GM12891 (cell line): Measurements from ENCODE around the gene PCDHGC3.

Source experiments
- DNase-seq: peaks from one replicate; pipeline ENCODE4 v3.0.0; 2011; ENCODE audit warnings: low spot score; ENCODE audit not compliant: insufficient read length
- FAIRE-seq: peaks from 2 replicates; lab custom pipeline; 2011; peaks lifted over from hg19 to GRCh38; lab: Jason Lieb, UNC
- PAX5 ChIP-seq: IDR thresholded peaks from 2 replicates; pipeline ENCODE4 v1.6.1; 2011; ENCODE audit warnings: low read length, moderate library complexity, mild to moderate bottlenecking; ENCODE audit not compliant: insufficient read depth, severe bottlenecking
- POLR2A ChIP-seq: IDR thresholded peaks from 2 replicates; pipeline ENCODE4 v1.6.1; 2011; ENCODE audit warnings: low read depth, low read length, control low read depth
- POLR2AphosphoS5 ChIP-seq: IDR thresholded peaks from 2 replicates; pipeline ENCODE4 v1.6.1; 2011; ENCODE audit warnings: low read depth, low read length, control low read depth
- POU2F2 ChIP-seq: IDR thresholded peaks from 2 replicates; pipeline ENCODE4 v1.6.1; 2011; ENCODE audit warnings: low read depth, mild to moderate bottlenecking, control low read depth, low read length, moderate library complexity
- SPI1 ChIP-seq: IDR thresholded peaks from 2 replicates; pipeline ENCODE4 v1.6.1; 2011; ENCODE audit warnings: low read depth, low read length, control low read depth
- TAF1 ChIP-seq: IDR thresholded peaks from 2 replicates; pipeline ENCODE4 v1.6.1; 2011; ENCODE audit warnings: low read depth, low read length, control low read depth

The PCDHGC3 gene

DNA sequence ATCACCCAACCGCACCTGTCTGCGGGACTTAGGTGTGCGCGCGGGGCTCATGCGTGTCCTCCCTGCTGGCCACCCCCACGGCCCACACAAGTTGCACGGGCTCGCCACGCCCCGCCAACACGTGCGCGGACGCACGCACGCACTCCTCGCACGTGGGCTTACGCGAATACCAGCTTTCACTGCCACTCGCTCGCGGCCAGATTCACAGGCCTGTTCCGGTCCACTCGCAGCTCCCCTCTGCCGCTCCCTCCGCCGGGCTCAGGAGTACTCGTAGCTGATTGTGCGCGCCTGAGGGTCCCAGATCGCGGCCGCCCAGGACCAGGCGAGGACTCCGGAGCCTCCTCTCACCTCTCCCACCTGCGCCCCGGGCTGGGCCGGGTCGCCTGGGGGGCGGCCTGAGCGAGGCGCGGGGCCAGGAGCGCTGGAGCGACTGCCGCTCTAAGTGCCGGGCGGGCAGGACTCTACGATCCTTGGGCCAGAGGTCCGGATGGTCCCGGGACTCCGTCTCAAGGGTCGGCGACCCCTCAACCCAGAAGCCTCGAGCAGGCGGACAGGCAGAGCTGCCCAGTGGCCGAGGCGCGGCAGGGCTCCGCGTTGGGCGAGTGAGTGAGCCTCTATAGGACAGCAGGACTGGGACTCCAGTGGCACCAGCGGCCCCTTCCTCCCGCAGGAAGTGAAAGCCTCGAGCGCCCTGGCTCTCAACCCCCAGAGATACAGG, 16.6 kb downstream of the PCDHGC3 start:
- FAIRE-seq, result peak; percentile 97
- DNase-seq, result no peak
- TF ChIP-seq SPI1 (peak; percentile 50; the same call in 1 of the 2 replicates), TAF1 (no peak)

- FAIRE-seq (no peak), DNase-seq (no peak)
- TF ChIP-seq POLR2AphosphoS5 (no peak), POU2F2 (no peak)
Measured at GRCh38 chr5:141493500-141494422, 18.0 kb downstream of the PCDHGC3 start.

DNA sequence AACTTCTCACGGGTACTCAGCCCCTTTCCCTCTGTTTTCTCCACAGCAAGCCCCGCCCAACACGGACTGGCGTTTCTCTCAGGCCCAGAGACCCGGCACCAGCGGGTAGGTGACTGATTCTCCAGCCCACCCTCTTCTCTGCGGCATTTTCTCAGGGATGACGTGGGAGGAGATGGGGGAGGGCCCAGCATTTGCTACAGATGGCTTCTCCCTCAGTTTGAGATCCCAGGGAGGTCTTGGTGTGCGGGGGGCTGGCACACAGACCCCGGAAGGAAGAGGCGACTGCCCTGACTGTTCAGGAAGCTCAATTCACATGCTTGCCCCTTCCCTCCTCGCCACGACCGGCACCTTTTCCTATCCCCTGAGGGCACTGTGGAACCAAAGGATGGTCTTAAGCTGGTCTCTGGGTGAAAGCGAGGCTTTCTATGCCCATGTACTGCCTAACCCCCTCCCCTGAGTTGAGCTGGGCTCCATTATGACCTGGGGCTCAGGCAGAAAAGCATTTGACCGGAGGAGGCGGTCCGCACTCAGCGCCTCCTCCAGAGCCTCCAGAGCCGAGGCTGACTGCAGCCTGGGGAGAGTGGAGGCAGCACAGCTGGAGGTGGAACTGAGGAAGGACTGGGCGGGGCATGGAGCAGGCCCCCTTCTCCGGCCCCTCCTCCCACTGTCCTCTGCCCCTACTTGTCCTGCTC, 19.1 kb downstream of the PCDHGC3 start:
- no peak for TF ChIP-seq SPI1
- TF ChIP-seq PAX5, result no peak
- TF ChIP-seq TAF1, result no peak
- no peak for TF ChIP-seq POLR2A
- no peak for TF ChIP-seq POU2F2
- no peak for TF ChIP-seq POLR2AphosphoS5
- DNase-seq, result no peak

GRCh38 chr5:141495453-141495811, 19.7 kb downstream of the PCDHGC3 start:
- DNase-seq (no peak), FAIRE-seq (no peak)
- TF ChIP-seq POLR2AphosphoS5 (no peak), POU2F2 (no peak), POLR2A (no peak), TAF1 (no peak), PAX5 (no peak), SPI1 (no peak)

More for the DNA sequence above, 19.1 kb downstream of the PCDHGC3 start:
- peak; percentile 5 for FAIRE-seq

DNA sequence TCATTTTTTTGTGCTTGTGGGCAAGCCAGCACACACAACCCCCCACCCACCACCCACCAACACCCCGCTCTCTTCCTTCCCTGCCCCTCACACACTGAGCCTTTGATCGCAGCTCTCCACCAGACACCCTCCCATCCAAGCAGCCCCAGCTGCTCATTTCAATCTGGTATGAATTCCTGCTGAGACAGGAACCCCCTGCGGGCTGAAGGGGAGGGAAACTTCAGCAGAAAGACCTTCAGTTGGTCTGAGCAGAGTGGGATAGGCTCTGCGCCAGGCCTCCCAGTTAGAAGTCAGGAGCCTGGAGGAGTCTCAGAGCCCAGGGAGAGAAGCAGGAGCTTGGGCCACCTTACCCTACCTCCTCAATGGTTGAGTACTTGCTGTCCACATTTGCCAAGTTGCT, 20.3 kb downstream of the PCDHGC3 start:
- DNase-seq, result no peak
- TF ChIP-seq POLR2A (no peak), PAX5 (no peak), POLR2AphosphoS5 (no peak), POU2F2 (no peak), TAF1 (no peak), SPI1 (no peak)
- FAIRE-seq, result no peak

DNA sequence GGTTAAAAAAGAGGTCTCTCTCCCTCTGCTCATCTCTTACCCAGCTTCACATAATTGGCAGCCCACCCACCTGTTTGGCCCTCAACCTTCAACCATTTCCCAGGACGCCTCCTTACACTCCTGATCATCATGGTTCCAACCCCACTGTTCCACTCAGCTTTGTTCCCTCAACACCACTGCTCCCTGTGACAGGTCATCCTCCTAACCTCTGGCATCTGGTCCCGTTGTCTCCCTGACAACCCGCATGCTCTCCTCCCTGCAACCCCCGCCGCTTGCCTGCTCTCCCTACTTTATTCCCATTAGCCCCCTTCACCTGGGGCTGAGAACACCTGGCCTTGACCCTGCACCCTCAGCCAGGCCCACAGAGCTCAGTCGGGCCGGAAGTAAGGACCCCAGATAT, 26.0 kb downstream of the PCDHGC3 start:
- no peak for TF ChIP-seq PAX5
- no peak for TF ChIP-seq POLR2AphosphoS5
- TF ChIP-seq TAF1, result no peak
- TF ChIP-seq POLR2A, result no peak
- TF ChIP-seq SPI1, result no peak
- no peak for TF ChIP-seq POU2F2

GRCh38 chr5:141503681-141504080, 27.9 kb downstream of the PCDHGC3 start:
- FAIRE-seq (peak; percentile 90), DNase-seq (no peak)
- TF ChIP-seq PAX5 (peak; percentile 68), POLR2A (no peak)

More for the DNA sequence above, 26.0 kb downstream of the PCDHGC3 start:
- no peak for DNase-seq
- FAIRE-seq, result peak; percentile 5

DNA sequence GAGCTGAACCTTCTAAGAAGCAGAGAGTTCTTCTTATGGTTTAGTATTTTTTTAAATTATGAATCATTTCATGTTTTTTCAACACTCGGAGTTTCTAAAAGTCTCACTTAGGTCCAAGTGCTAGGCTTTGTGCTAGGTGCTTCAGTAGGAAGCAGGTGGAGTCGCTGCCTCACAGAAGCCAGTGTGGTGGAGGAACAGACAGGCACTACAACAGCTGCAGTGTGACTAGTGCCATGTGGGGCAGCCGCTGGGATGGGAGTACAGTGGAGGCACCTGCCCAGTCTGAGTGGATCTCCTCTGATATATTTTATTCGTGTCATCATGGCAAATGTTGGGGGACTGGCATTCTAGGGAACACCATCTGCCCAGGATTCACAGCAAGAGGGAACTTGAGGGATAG, 28.4 kb downstream of the PCDHGC3 start:
- no peak for TF ChIP-seq POU2F2
- no peak for TF ChIP-seq POLR2A
- TF ChIP-seq POLR2AphosphoS5, result no peak
- no peak for TF ChIP-seq TAF1
- TF ChIP-seq PAX5, result no peak
- no peak for TF ChIP-seq SPI1
- DNase-seq (no peak), FAIRE-seq (peak; percentile 50)

DNA sequence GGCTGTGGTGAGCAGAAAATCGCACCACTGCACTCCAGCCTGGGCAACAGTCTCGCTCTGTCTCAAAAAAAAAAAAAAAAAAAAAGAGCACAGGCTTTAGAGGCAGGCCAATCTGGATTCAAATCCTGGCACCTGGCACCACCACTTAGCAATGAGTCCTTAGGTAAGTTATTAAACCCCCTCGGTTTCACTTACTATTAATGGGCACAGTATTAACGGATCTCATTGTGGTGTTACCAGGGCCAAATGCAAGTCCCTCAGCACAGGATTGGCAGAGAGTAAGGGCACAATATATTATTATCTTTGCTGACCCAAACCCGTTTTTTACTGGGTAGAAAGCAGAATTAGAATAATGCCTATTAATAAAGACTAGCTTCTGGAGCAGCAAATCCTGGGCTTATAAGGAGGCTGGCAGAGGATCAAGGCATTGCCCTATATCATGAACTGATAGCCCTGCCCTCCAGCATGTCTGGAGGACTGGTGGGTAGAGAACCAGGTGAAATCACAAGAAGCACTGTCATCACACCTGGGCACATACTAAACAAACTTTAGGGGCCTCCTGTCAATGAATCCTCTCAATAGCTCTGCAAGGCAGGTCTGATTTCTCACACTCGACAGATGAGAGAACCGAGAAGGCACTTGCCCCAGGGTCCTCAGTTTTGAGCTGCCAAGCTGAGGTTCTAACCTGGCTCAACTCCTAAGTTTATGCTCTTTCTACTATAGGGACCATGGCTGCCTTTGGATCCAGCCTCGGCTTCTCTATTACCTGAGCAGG, 30.8 kb downstream of the PCDHGC3 start:
- DNase-seq (no peak), FAIRE-seq (peak; percentile 80)
- TF ChIP-seq POU2F2 (no peak), TAF1 (no peak), SPI1 (no peak), POLR2AphosphoS5 (no peak), PAX5 (no peak), POLR2A (no peak)
